ENCODE data around the gene NFKB1.

GRCh38 chr4:102563000-102563399 is 61.8 kb downstream of the NFKB1 start:
- no peak for TF ChIP-seq CTCF (IDR thresholded peaks at IDR 0.05)
- TF ChIP-seq CEBPB (IDR thresholded peaks at IDR 0.05), result no peak
- TF ChIP-seq SMC3 (IDR thresholded peaks at IDR 0.05), result no peak
- no peak for TF ChIP-seq ZC3H11A (IDR thresholded peaks at IDR 0.05)

Measured in A549 (cell line).